OCI-LY1 (cell line): ENCODE measurements around the gene COL26A1.
"Not testable (repeated sequence)": the region's sequence is repeated elsewhere in the genome, so short reads cannot be mapped to it uniquely, and the experiment has no call there.

Experiments
- H2AFZ ChIP-seq: fragments of 200-600 bp; sonication (generic), shearing (Covaris generic); 2 replicates; pipeline ENCODE4 v1.6.0; 2014; ENCODE audit warnings: antibody characterized with exemption, mild to moderate bottlenecking, low read length
- H3F3A ChIP-seq: fragments of 200-600 bp; sonication (generic), shearing (Covaris generic); 2 replicates; pipeline ENCODE4 v1.6.0; 2014; ENCODE audit warnings: mild to moderate bottlenecking, antibody characterized with exemption, low read length, moderate library complexity; ENCODE audit not compliant: insufficient read depth
- H3K27ac ChIP-seq: fragments of 200-600 bp; sonication (generic); 2 replicates; pipeline ENCODE4 v1.5.1; 2014; ENCODE audit warnings: low read length, mixed run types, mild to moderate bottlenecking, low read depth; ENCODE audit not compliant: poor library complexity, severe bottlenecking
- H3K27me3 ChIP-seq: fragments of 200-600 bp; sonication (generic); 2 replicates; pipeline ENCODE4 v1.6.0; 2014; ENCODE audit warnings: antibody characterized with exemption, mild to moderate bottlenecking, low read length, moderate library complexity; ENCODE audit not compliant: insufficient read depth
- H3K36me3 ChIP-seq: fragments of 200-600 bp; sonication (generic); 2 replicates; pipeline ENCODE4 v1.6.1; 2014; ENCODE audit warnings: mild to moderate bottlenecking, antibody characterized with exemption, low read length, moderate library complexity, mixed read lengths; ENCODE audit not compliant: insufficient read depth
- H3K4me1 ChIP-seq: fragments of 200-600 bp; sonication (generic); 2 replicates; pipeline ENCODE4 v1.5.1; 2014; ENCODE audit warnings: mild to moderate bottlenecking, low read length, moderate library complexity; ENCODE audit not compliant: insufficient read depth, severe bottlenecking
- H3K4me2 ChIP-seq: fragments of 200-600 bp; sonication (generic), shearing (Covaris generic); 2 replicates; pipeline ENCODE4 v1.6.1; 2014; ENCODE audit warnings: low read length
- H3K4me3 ChIP-seq: fragments of 200-600 bp; sonication (generic); 2 replicates; pipeline ENCODE4 v1.5.1; 2014; ENCODE audit warnings: low read length, low read depth, mild to moderate bottlenecking, mixed read lengths; ENCODE audit not compliant: poor library complexity, severe bottlenecking
- H3K79me2 ChIP-seq: fragments of 200-600 bp; shearing (Covaris generic); 2 replicates; pipeline ENCODE4 v1.6.1; 2016; ENCODE audit warnings: mixed run types, low read length, mixed read lengths; ENCODE audit not compliant: insufficient read depth
- H3K9ac ChIP-seq: fragments of 200-600 bp; sonication (generic), shearing (Covaris generic); 2 replicates; pipeline ENCODE4 v1.6.1; 2014; ENCODE audit warnings: mild to moderate bottlenecking, low read length, mixed read lengths
- H3K9me2 ChIP-seq: fragments of 200-600 bp; sonication (generic), shearing (Covaris generic); 2 replicates; pipeline ENCODE4 v1.6.1; 2014; ENCODE audit warnings: low read depth, mild to moderate bottlenecking, low read length, mixed read lengths
- H3K9me3 ChIP-seq: fragments of 200-600 bp; shearing (Covaris generic); 2 replicates; pipeline ENCODE4 v1.6.1; 2014; ENCODE audit warnings: low read length, mixed read lengths
- H4K20me1 ChIP-seq: fragments of 200-600 bp; sonication (generic), shearing (Covaris generic); 2 replicates; pipeline ENCODE4 v1.6.0; 2016; ENCODE audit warnings: mild to moderate bottlenecking, low read length; ENCODE audit not compliant: insufficient read depth
- CTCF ChIP-seq: fragments of 200-600 bp; sonication (generic), shearing (Covaris generic); IDR thresholded peaks from 2 replicates; pipeline ENCODE4 v1.5.1; 2017; ENCODE audit warnings: mild to moderate bottlenecking, antibody characterized with exemption, low read length, moderate library complexity, mixed read lengths
- EZH2 ChIP-seq: fragments of 200-600 bp; sonication (generic), shearing (Covaris generic); IDR thresholded peaks from 2 replicates; pipeline ENCODE4 v1.8.0; 2017; ENCODE audit warnings: borderline replicate concordance, mixed run types, mild to moderate bottlenecking, antibody characterized with exemption, low read length, moderate library complexity, mixed read lengths

The COL26A1 gene

GRCh38 chr7:101342892-101343291 is 19.8 kb upstream of the COL26A1 start:
- Histone ChIP-seq H3K4me2 (no peak overlapping the region), H2AFZ (no peak overlapping the region), H3K4me3 (no peak overlapping the region), H3K9ac (no peak overlapping the region), H3K4me1 (no peaks in the 10 kb centered on the region), H3K27ac (no peak overlapping the region), H3K36me3 (no peaks in the 10 kb centered on the region), H4K20me1 (no peaks in the 10 kb centered on the region), H3K9me2 (no peaks in the 10 kb centered on the region), H3F3A (no peaks in the 10 kb centered on the region), H3K9me3 (no peaks in the 10 kb centered on the region), H3K27me3 (no peaks in the 10 kb centered on the region; the same call in 1 of the 2 replicates), H3K79me2 (no peaks in the 10 kb centered on the region)
- TF ChIP-seq EZH2 (no peak), CTCF (no peak)

- Histone ChIP-seq H3K27me3 (peaks cover 6% of the 10 kb centered on the region), H3K79me2 (no peaks in the 10 kb centered on the region), H4K20me1 (no peaks in the 10 kb centered on the region), H3K4me2 (no peak overlapping the region), H3K9me3 (no peaks in the 10 kb centered on the region), H3F3A (no peaks in the 10 kb centered on the region), H3K9ac (no peak overlapping the region), H3K9me2 (no peaks in the 10 kb centered on the region), H3K27ac (no peak overlapping the region), H3K4me3 (no peak overlapping the region), H3K36me3 (no peaks in the 10 kb centered on the region), H3K4me1 (no peaks in the 10 kb centered on the region), H2AFZ (no peak overlapping the region)
- TF ChIP-seq EZH2 (no peak), CTCF (no peak)
These were observed 15.2 kb upstream of the COL26A1 start for GRCh38 chr7:101347477-101347876.

GRCh38 chr7:101348456-101349067 is 14.1 kb upstream of the COL26A1 start:
- not testable (repeated sequence) for H3K4me1 ChIP-seq, H3K79me2 ChIP-seq, H3K9me3 ChIP-seq, H3K9me2 ChIP-seq, H2AFZ ChIP-seq, H3K4me3 ChIP-seq, H3F3A ChIP-seq, H3K27ac ChIP-seq, H4K20me1 ChIP-seq, H3K27me3 ChIP-seq, H3K9ac ChIP-seq, H3K36me3 ChIP-seq, H3K4me2 ChIP-seq

- H3K27ac ChIP-seq, H4K20me1 ChIP-seq, H3K4me2 ChIP-seq, H3K27me3 ChIP-seq, H3K79me2 ChIP-seq, H2AFZ ChIP-seq, H3K9me2 ChIP-seq, H3K9ac ChIP-seq, H3K36me3 ChIP-seq, H3F3A ChIP-seq, H3K9me3 ChIP-seq, H3K4me3 ChIP-seq, H3K4me1 ChIP-seq: not testable (repeated sequence)
These were observed 13.4 kb upstream of the COL26A1 start for GRCh38 chr7:101349300-101349699.
